ENCODE data around the gene KRTAP12-1. TPM values are rescaled to one million over a fixed set of nuclear protein-coding genes. Genes with fewer than 3 reads are reported as not detected.
"Not testable (repeated sequence)": the region's sequence is repeated elsewhere in the genome, so short reads cannot be mapped to it uniquely, and the experiment has no call there.

Gene KRTAP12-1
- total RNA-seq, 2 donors from 2014 or later, result not detected

DNA sequence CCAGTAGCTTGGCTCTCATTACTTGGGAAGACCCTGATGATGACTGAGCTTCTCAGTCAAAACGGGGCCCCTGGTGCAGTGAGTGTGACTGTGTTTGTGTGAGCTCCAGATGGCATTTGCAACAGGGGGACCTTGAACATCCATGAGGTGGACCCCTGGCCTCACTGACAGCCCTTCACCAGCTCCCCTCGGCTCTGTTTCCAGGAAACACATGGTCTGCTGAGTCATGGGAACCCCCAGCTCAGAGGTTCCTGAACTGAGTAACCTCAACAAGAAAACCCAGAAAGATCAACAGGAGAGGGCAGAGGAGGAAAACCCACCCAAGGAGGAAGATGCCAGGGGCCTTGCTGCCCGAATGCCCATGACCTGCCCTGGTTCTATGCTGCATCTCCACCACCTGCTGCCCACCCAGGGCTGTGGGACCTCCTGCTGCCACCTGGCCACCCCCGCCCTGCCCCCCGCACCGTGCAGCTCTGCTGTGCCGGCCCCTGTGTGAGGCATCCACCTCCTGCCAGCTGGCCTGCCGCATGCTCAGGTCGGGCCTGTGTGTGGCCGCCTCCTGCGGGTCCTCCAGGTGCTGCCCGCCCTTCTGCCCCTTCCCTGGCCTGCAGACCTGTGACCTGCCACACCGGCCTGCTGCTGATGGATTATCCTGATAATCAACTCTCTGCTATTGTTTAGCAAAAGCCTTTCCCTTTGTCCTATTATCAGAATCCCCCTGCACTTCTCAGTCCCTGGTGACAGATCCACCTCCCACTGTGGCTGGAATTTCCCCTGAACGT, 4.2 kb upstream of the KRTAP12-1 start:
- H3K9me3 Mint-ChIP-seq, result no peaks in the 10 kb centered on the region
- H3K36me3 Mint-ChIP-seq (ENCODE audit: insufficient read depth in 2 of 2), result no peaks in the 10 kb centered on the region
- DNase-seq (no peak), ATAC-seq (replicated peaks in 1 of 2) (peak; percentile 65 to 79)
- peaks cover 8% of the 10 kb centered on the region for H3K27me3 Mint-ChIP-seq (ENCODE audit: low read depth)
- H3K4me1 Mint-ChIP-seq (ENCODE audit: low read depth), result peaks cover 15% of the 10 kb centered on the region
- peak overlapping the region in 1 of 2 donors; percentile 38 for H3K4me3 Mint-ChIP-seq
- H3K27ac Mint-ChIP-seq, result no peak overlapping the region

DNA sequence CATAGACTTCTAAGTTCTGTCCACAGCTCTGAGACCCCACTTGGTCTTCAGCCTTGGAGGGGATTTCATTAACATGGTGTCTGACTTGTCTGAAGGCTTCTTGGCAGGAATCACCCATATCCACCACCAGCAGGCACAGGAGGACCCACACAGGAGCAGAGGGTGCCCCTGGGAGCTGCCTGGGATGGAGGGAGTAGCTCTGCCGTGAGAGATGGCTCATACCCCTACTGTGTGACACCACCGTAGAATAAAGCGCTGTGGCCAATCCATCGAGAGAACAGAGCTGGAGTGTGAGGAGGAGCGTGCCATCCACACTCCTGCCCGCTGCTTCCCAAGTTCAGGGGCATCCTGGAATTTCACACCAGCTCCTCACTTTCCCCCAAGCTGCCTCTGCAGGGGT, 3.1 kb upstream of the KRTAP12-1 start:
- not testable (repeated sequence) for H3K9me3 Mint-ChIP-seq; H3K36me3 Mint-ChIP-seq (ENCODE audit: insufficient read depth in 2 of 2); H3K4me3 Mint-ChIP-seq; H3K27ac Mint-ChIP-seq; DNase-seq; H3K27me3 Mint-ChIP-seq (ENCODE audit: low read depth); ATAC-seq (replicated peaks in 1 of 2)
- peaks cover 14% of the 10 kb centered on the region for H3K4me1 Mint-ChIP-seq (ENCODE audit: low read depth)

DNA sequence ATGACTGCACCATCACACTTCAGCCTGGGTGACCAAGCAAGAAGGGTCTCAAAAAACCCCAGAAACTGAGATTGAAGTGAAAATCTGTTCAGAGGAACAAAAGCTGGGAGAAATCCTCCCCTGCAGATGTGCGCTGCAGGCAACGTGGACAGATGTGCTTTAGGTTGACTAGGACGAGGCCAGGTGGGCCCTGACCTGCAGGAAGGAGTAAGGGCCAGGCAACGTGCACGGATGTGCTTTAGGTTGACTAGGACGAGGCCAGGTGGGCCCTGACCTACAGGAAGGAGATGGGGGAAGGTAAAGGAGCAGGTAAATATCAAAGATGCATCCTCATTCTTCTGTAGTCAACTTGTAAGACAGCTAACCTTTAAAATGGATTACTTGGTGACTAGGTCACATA, 2.5 kb upstream of the KRTAP12-1 start:
- Mint-ChIP-seq H3K4me3 (no peak overlapping the region), H3K36me3 (ENCODE audit: insufficient read depth in 2 of 2) (no peaks in the 10 kb centered on the region), H3K27ac (no peak overlapping the region), H3K27me3 (ENCODE audit: low read depth) (peaks cover 8% of the 10 kb centered on the region), H3K4me1 (ENCODE audit: low read depth) (peaks cover 14% of the 10 kb centered on the region), H3K9me3 (no peaks in the 10 kb centered on the region)
- ATAC-seq (replicated peaks in 1 of 2) (no peak), DNase-seq (no peak)

DNA sequence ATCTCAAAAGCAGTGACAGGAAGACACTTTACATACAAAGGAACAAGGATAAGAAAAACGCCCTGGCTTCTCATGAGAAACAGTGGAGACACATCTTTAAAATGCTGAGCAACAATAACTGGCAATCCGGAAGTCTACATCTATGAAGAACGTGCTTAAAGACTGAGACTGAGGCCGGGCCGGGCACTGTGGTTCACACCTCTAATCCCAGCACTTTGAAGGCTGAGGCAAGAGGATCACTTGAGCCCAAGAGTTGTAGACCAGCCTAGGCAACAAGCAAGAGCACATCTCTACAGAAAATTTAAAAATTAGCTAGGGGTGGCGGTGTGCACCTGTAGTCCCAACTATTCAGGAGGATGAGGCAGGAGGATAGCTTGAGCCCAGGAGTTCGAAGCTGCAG, 2.1 kb upstream of the KRTAP12-1 start:
- H3K27me3 Mint-ChIP-seq (ENCODE audit: low read depth), result peaks cover 8% of the 10 kb centered on the region

DNA sequence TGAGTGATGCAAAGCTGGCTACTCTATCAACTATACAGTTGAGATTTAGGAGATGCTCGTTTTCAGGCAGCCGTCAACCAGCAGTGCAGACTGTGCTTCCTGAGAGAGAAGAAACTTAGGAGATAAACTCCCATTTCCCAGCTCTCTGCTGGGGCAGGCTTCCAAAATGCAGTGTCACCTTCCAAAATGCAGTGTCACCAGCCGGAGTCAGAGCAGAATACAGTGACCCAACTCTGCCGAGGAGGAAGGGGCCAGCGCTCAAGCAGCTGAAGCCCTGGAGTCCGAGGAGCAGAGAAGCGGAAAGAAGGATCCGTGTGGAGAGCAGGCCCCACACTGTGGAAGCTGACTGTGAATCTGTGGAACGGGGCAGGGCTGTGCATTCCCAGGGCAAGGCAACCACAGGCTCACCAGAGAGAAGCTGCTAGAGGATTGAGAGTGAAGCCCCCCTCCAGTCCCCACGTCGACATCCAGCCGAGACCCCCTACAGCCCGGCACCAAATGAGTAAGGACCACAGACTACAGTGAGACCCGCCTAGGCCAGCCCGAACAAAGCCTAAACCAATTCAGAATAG, 703 bp upstream of the KRTAP12-1 start:
- Mint-ChIP-seq H3K4me1 (ENCODE audit: low read depth) (peaks cover 14% of the 10 kb centered on the region), H3K4me3 (no peak overlapping the region), H3K36me3 (ENCODE audit: insufficient read depth in 2 of 2) (no peaks in the 10 kb centered on the region), H3K9me3 (no peaks in the 10 kb centered on the region), H3K27ac (no peak overlapping the region), H3K27me3 (ENCODE audit: low read depth) (peaks cover 8% of the 10 kb centered on the region)
- DNase-seq (no peak), ATAC-seq (replicated peaks in 1 of 2) (no peak)

More for the DNA sequence above, 2.1 kb upstream of the KRTAP12-1 start:
- H3K27ac Mint-ChIP-seq, result peak overlapping the region; percentile 27
- DNase-seq (no peak), ATAC-seq (replicated peaks in 1 of 2) (no peak)
- no peak overlapping the region for H3K4me3 Mint-ChIP-seq
- H3K4me1 Mint-ChIP-seq (ENCODE audit: low read depth), result peaks cover 14% of the 10 kb centered on the region
- no peaks in the 10 kb centered on the region for H3K36me3 Mint-ChIP-seq (ENCODE audit: insufficient read depth in 2 of 2)
- no peaks in the 10 kb centered on the region for H3K9me3 Mint-ChIP-seq

DNA sequence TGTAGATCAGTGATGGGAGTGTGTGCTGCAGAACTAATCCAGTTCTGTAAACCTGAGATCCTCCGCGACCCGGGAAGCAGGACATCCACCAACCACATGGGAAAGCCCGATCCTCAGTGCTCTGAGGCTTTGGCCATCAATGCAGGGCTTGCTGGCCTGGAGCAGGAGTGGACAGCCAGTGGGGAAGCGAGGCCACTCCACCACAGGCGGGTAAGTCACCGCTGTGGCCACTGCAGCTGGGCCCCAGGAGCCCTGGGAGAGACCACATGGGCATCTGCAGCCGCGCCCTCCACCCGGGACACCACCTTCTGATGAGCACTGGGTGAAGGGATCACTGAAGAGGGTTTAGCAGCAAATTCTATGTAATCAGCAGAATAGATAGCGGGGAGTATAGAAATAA, 811 bp downstream of the KRTAP12-1 start:
- no peak overlapping the region for H3K4me3 Mint-ChIP-seq
- no peak for ATAC-seq (replicated peaks in 1 of 2)
- H3K27me3 Mint-ChIP-seq (ENCODE audit: low read depth), result peaks cover 8% of the 10 kb centered on the region

DNA sequence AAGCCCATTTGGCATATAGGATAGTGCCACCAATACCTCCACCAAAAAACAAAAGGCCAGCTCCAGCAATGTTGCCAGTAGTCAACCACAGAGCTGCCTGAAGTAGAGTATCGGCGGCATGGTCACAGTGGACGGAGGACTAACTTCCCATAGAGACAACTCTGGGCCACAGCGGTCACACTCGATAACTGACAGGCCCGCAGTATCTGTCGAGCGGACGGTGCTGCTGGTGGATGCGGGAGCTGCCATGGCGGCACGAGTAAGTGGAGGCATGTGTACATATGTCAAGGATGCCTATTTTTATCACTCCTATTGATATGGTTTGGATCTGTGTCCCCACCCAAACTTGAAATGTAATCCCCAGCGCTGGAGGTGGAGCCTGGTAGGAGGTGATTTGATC, 4.1 kb downstream of the KRTAP12-1 start:
- Mint-ChIP-seq H3K36me3 (ENCODE audit: insufficient read depth in 2 of 2) (peaks cover 1 to 4% of the 10 kb centered on the region in 2 donors), H3K4me1 (ENCODE audit: low read depth) (no peaks in the 10 kb centered on the region), H3K27ac (no peak overlapping the region), H3K9me3 (peaks cover 1 to 3% of the 10 kb centered on the region in 2 donors), H3K4me3 (no peak overlapping the region), H3K27me3 (ENCODE audit: low read depth) (no peaks in the 10 kb centered on the region)
- DNase-seq (no peak), ATAC-seq (replicated peaks in 1 of 2) (no peak)

More for the DNA sequence above, 811 bp downstream of the KRTAP12-1 start:
- H3K9me3 Mint-ChIP-seq, result no peaks in the 10 kb centered on the region
- H3K36me3 Mint-ChIP-seq (ENCODE audit: insufficient read depth in 2 of 2), result no peaks in the 10 kb centered on the region
- DNase-seq, result no peak
- H3K27ac Mint-ChIP-seq, result no peak overlapping the region
- peaks cover 8% of the 10 kb centered on the region for H3K4me1 Mint-ChIP-seq (ENCODE audit: low read depth)

DNA sequence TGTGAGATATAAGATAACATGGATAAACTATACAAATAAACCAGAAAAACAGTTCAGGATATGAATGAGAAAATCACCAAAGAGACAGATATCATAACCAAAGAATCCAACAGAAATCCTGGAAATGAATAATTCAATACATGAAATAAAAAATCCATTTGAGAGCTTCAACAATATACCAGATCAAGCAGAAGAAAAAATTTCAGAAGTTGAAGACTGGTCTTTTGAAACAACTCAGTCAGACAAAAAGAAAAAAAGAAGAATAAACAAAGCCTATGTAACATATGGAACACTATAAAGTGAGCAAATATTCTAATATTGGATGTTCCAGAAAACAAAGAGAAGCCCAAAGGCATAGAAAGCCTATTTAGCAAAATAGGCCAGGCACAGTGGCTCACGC, 10.1 kb downstream of the KRTAP12-1 start:
- Mint-ChIP-seq H3K9me3 (peaks cover 9 to 15% of the 10 kb centered on the region in 2 donors), H3K36me3 (ENCODE audit: insufficient read depth in 2 of 2) (peaks cover 12 to 19% of the 10 kb centered on the region in 2 donors), H3K4me1 (ENCODE audit: low read depth) (no peaks in the 10 kb centered on the region), H3K4me3 (no peak overlapping the region), H3K27me3 (ENCODE audit: low read depth) (no peaks in the 10 kb centered on the region), H3K27ac (no peak overlapping the region)
- ATAC-seq (replicated peaks in 1 of 2), result no peak
- no peak for DNase-seq

DNA sequence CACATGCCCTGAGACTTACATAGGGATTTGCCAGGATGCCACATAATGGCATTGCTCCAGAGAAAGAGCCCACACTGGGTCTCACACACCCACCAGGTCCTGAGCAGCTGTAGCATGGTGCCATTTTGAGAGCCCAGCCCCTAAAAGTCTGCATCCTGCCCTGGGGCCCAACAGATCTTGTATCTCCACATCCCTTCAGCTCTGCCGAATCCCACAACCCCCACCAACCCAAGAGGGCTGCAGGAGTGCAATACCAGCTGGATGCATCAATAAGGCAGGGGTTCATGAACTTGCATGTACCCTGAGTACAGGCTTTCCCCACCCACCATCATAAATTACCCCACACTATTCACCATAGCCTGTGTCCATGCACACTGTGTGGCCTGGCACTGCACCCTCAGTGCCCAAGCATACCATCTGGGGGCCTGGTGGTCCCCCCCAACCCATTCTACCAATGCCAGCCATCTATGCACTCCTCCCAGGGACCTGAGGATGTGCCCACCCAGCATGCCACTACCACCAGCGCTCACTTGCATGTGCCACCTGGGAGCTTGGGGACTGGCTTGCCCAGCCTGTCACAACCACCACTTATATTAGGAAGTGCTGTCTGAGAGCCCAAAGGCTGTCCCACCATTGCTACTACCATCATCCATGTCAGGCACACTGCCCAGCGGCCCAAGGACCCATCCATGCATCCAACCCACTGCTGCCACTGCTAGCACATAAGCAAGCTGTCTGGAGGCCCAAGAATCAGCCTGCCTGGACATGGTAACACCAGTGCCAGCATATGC, 11.1 kb downstream of the KRTAP12-1 start:
- ATAC-seq (replicated peaks in 1 of 2), result no peak
- Mint-ChIP-seq H3K4me1 (ENCODE audit: low read depth) (no peaks in the 10 kb centered on the region), H3K27ac (no peak overlapping the region), H3K27me3 (ENCODE audit: low read depth) (no peaks in the 10 kb centered on the region), H3K4me3 (no peak overlapping the region), H3K36me3 (ENCODE audit: insufficient read depth in 2 of 2) (peaks cover 12 to 19% of the 10 kb centered on the region in 2 donors), H3K9me3 (peaks cover 9 to 15% of the 10 kb centered on the region in 2 donors)
- DNase-seq, result no peak

DNA sequence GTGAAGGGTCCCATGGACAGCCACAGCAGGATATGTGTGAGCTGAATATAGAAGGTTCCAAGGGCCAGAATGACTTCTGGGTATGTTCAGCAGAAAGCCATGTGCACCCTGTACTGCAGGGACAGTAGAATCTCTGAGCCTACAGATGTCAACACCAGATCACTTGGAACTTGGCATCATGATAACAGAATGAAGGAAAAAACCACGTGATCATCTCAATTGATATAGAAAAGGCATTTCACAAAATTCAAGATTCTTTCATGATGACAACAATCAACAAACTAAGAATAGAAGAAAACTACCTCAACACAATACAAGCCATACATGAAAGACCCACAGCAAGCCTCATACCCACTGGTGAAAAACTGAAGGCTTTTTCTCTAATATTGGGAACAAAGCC, 14.4 kb downstream of the KRTAP12-1 start:
- H3K4me1 Mint-ChIP-seq (ENCODE audit: low read depth), result no peaks in the 10 kb centered on the region
- H3K27ac Mint-ChIP-seq, result peak overlapping the region; percentile 28
- H3K9me3 Mint-ChIP-seq, result peaks cover 3 to 13% of the 10 kb centered on the region in 2 donors
- no peaks in the 10 kb centered on the region for H3K27me3 Mint-ChIP-seq (ENCODE audit: low read depth)
- H3K36me3 Mint-ChIP-seq (ENCODE audit: insufficient read depth in 2 of 2), result peaks cover 7 to 15% of the 10 kb centered on the region in 2 donors
- ATAC-seq (replicated peaks in 1 of 2), result no peak
- H3K4me3 Mint-ChIP-seq, result no peak overlapping the region
- DNase-seq, result no peak

DNA sequence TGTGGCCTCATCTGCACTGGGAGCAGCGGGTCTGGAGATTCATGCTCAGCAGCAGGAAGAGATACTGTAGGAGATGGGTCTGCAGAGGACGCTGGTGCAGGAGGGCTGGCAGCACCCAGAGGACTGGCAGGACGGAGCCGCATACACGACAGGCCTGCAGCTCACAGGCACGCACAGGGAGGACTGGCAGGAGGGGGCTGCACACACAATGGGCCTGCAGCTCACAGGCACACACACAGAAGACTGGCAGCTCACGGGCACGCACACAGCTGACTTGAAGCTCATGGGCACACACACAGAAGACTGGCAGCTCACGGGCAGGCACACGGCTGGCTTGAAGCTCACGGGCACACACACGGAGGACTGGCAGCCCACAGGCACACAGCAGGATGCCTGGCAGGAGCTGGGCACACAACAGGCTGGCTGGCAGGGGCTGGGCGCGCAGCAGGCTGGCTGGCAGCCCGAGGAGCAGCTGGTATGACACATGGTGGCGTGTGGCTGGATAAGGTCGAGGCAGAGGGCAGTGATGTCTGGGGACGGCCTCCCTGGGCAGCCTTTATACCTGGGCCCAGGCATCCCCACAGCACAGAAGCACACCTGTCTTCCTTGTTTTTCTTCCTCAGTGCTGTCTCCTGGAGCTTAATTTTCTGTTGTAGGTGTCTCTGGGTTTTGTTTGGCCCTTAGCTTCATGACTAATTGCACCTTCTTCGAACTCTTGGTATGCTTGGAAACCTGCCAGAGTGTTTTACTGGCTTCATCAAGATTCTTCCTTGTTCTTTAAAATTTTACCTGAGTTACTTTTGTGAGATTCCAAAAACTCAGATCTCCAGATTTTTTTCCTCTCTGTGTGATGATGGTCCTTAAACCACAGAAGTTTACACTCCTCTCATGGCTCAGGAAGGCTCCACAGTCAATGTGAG, 15.3 kb downstream of the KRTAP12-1 start, which contains the start of gene KRTAP12-2:
KRTAP12-2 (minus strand) TSS at position 527 of the 920 bp plus-strand sequence; CDS start at position 486, 41 bp downstream.
- ATAC-seq (replicated peaks in 1 of 2), result no peak
- Mint-ChIP-seq H3K9me3 (peaks cover 2 to 15% of the 10 kb centered on the region in 2 donors), H3K27ac (peak within 1 kb of the TSS; percentile 27), H3K4me3 (no peak within 1 kb of the TSS), H3K36me3 (ENCODE audit: insufficient read depth in 2 of 2) (peaks cover 9 to 12% of the 10 kb centered on the region in 2 donors), H3K4me1 (ENCODE audit: low read depth) (no peaks in the 10 kb centered on the region), H3K27me3 (ENCODE audit: low read depth) (no peaks in the 10 kb centered on the region)
- no peak for DNase-seq

DNA sequence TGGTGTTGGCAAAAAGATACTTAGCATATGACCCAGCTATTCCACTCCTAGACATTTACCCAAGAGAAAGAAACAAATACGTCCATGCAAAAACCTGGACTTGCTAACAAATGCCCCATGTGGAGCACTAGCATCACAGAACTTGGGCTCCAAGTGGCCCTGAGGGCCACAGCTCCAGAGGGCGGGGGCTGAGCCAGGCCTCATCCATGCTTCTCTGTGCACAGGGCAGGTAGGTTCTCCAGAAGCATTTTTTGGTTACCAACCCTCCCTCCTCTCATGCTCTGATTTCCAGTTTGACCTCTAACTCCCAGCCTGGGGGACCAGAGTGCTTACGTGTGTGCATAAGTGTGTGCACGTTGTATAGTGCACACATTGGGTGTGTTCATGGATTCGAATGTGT, 17.3 kb downstream of the KRTAP12-1 start:
- H3K36me3 Mint-ChIP-seq (ENCODE audit: insufficient read depth in 2 of 2), result peaks cover 7 to 9% of the 10 kb centered on the region in 2 donors
- no peak for DNase-seq
- no peaks in the 10 kb centered on the region for H3K27me3 Mint-ChIP-seq (ENCODE audit: low read depth)
- no peak overlapping the region for H3K27ac Mint-ChIP-seq
- H3K4me1 Mint-ChIP-seq (ENCODE audit: low read depth), result no peaks in the 10 kb centered on the region
- no peak overlapping the region for H3K4me3 Mint-ChIP-seq
- no peak for ATAC-seq (replicated peaks in 1 of 2)
- peaks cover 4 to 13% of the 10 kb centered on the region in 2 donors for H3K9me3 Mint-ChIP-seq
